Activated CD4-positive, alpha-beta memory T cell treated with anti-CD3 and anti-CD28 coated beads for 36 hours (primary cell): ENCODE measurements around the gene ANP32E. TPM values are rescaled to one million over a fixed set of nuclear protein-coding genes. Genes with fewer than 3 reads are reported as not detected.
A peak's percentile ranks its signal among the peaks of the same experiment; 100 is the strongest.

Experiments
- CTCF ChIA-PET: fragments of 350-600 bp; sonication (Branson Sonifier 250); formaldehyde crosslinking; loops from one replicate; lab custom pipeline; 2021; ENCODE audit warnings: antibody characterized with exemption, inconsistent platforms; lab: Charles Lee
- POLR2A ChIA-PET: fragments of 350-600 bp; sonication (Branson Sonifier 250); formaldehyde crosslinking; loops from one replicate; lab custom pipeline; 2021; ENCODE audit warnings: antibody characterized with exemption; lab: Charles Lee
- DNase-seq: peaks from one replicate; pipeline ENCODE4 v3.0.0-alpha.2; 2020
- H3K27ac Mint-ChIP-seq: one replicate; pipeline ENCODE4 v1.8.0; 2021; ENCODE audit warnings: mixed read lengths
- H3K27me3 Mint-ChIP-seq: one replicate; pipeline ENCODE4 v1.8.0; 2021; ENCODE audit warnings: mixed read lengths
- H3K36me3 Mint-ChIP-seq: one replicate; pipeline ENCODE4 v1.8.0; 2021; ENCODE audit warnings: mixed read lengths
- H3K4me1 Mint-ChIP-seq: one replicate; pipeline ENCODE4 v1.8.0; 2021; ENCODE audit warnings: low read depth, mixed read lengths
- H3K4me3 Mint-ChIP-seq: one replicate; pipeline ENCODE4 v1.8.0; 2021; ENCODE audit warnings: mild to moderate bottlenecking, mixed read lengths
- H3K9me3 Mint-ChIP-seq: one replicate; pipeline ENCODE4 v1.8.0; 2021; ENCODE audit warnings: mixed read lengths
- intact Hi-C: fragments of 100-400 bp; cut with micrococcal nuclease; formaldehyde crosslinking; loops from one replicate; pipeline ENCODE4 v1.15.1; 2023
- total RNA-seq, 2 experiments: library from RNA; stranded (reverse); gene quantifications; one replicate each; pipeline ENCODE4 v1.2.3, GENCODE V29; 2021

The ANP32E gene
- total RNA-seq, 2 experiments from 2014 or later: 224 to 228 TPM

DNA sequence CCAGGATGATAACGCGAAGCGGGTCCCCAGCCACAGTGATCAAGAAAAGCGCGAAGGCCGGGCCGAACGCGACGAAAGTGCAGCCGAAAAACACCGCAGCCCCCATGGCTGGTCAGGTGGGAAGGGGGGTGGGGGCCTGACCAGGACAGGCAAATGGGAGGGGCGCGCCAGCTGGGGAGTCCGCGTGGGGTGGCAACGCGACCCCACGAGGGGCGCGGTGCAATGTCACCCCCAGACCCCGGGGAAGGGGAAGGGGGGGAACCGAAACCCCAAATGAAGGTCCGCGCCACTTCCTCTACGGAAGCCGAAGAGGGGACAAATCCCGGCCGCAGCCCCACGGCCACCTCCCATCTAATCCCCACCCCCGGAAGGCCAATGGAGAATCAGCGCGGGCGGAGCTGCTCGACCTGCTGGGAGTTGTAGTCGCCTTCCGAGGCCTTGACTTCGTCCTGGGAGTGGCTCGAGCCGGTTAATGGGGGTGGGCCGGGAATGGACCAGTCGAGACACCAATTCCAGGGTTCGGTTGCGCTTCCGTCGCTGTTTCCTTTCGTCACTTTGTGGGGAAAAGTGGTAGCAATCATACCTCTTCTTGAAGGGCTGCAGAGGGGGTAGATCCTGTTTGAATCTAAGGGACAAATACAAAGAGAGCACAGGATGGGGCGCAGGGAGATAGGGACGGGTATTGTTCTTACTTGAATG, 32.9 kb upstream of the ANP32E start, which contains the start of gene APH1A:
Gene APH1A (minus strand): TSS at position 312 of the 699 bp plus-strand sequence. CDS start 206 bp downstream, at position 106.
- Mint-ChIP-seq H3K4me1 (peaks cover 22% of the 10 kb centered on the region), H3K9me3 (no peaks in the 10 kb centered on the region), H3K4me3 (peak within 1 kb of the TSS; percentile 97), H3K36me3 (peaks cover 15% of the 10 kb centered on the region), H3K27ac (peak within 1 kb of the TSS; percentile 93), H3K27me3 (no peaks in the 10 kb centered on the region)
- intact Hi-C loops: loop anchor here (1.0 to 2.0 kb wide), 4 partner anchors 13 to 96 kb away; partner anchors contain the start of genes MRPS21, PRPF3 and RPRD2
- DNase-seq: peak; percentile 97
- CTCF ChIA-PET: interaction anchor here (1.0 to 2.8 kb wide), 3 partner anchors 9 to 13 kb away, joined by 3 to 19 read pairs (median 3); no protein-coding TSS in a partner anchor
- POLR2A ChIA-PET: interaction anchor here (0.6 to 1.4 kb wide), 9 partner anchors 9 to 311 kb away, joined by 3 to 4 read pairs (median 3); partner anchors contain the start of gene ANP32E

DNA sequence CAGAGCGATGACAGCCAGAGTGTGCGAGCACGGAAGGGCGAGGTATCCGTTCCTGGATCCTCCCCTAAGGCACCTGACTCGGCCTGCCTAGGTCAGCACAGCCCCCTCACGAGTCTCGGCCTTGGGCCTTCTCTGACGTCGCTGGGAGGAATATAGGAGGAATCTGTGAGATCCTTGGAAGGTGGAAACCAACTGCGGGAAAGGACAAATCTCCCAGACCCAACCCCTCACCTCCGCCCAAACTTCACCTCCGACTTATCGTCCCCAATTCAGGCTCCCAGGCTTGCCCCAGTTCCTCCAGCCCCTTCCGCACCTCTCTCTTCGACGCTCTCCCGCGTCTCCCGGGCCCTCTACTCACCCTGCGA, 32.4 kb upstream of the ANP32E start:
- Mint-ChIP-seq H3K27me3 (no peaks in the 10 kb centered on the region), H3K4me1 (peaks cover 22% of the 10 kb centered on the region), H3K36me3 (peaks cover 15% of the 10 kb centered on the region), H3K27ac (peak overlapping the region; percentile 93), H3K9me3 (no peaks in the 10 kb centered on the region), H3K4me3 (peak overlapping the region; percentile 97)
- intact Hi-C loops: loop anchor here (2.0 kb wide), 2 partner anchors 52 to 96 kb away; partner anchors contain the start of genes PRPF3 and RPRD2
- peak; percentile 56 for DNase-seq
- POLR2A ChIA-PET: no interaction called here
- CTCF ChIA-PET: interaction anchor here (1.4 to 2.8 kb wide), 2 partner anchors 10 to 12 kb away, joined by 3 to 19 read pairs; no protein-coding TSS in a partner anchor

DNA sequence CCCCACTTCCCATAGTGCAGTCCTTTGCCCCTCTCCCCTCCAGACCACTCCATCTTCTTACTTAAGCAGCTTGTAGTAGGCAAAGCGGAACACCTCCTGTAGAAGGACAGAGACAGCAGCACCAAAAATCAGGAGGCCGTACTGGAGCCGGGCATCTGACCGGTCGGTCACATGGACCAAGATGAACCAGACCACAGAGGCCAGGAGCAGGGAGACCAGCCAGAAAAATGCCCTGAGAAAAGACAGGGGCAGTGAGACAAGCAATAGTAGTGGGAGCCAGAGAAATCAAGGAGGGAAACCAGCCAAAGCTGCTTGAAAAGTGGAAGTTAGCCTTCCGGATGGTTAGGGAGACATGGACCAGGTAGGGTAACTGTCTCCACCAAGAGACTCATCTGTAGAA, 32.0 kb upstream of the ANP32E start:
- H3K4me3 Mint-ChIP-seq: peak overlapping the region; percentile 97
- POLR2A ChIA-PET: no interaction called here
- CTCF ChIA-PET: no interaction called here
- H3K36me3 Mint-ChIP-seq: peaks cover 15% of the 10 kb centered on the region
- no peaks in the 10 kb centered on the region for H3K9me3 Mint-ChIP-seq
- H3K27ac Mint-ChIP-seq: peak overlapping the region; percentile 93
- no peaks in the 10 kb centered on the region for H3K27me3 Mint-ChIP-seq
- no peak for DNase-seq
- peaks cover 22% of the 10 kb centered on the region for H3K4me1 Mint-ChIP-seq
- intact Hi-C loops: loop anchor here (2.0 kb wide), 2 partner anchors 53 to 97 kb away; partner anchors contain the start of genes PRPF3 and RPRD2

GRCh38 chr1:150263549-150263948, 27.6 kb upstream of the ANP32E start:
- no peak for DNase-seq
- peaks cover 13% of the 10 kb centered on the region for H3K4me1 Mint-ChIP-seq
- no peak overlapping the region for H3K27ac Mint-ChIP-seq
- H3K36me3 Mint-ChIP-seq: peaks cover 14% of the 10 kb centered on the region
- no peaks in the 10 kb centered on the region for H3K9me3 Mint-ChIP-seq
- CTCF ChIA-PET: no interaction called here
- H3K27me3 Mint-ChIP-seq: peaks cover 2% of the 10 kb centered on the region
- intact Hi-C loops: no loop called here
- POLR2A ChIA-PET: no interaction called here
- H3K4me3 Mint-ChIP-seq: no peak overlapping the region

GRCh38 chr1:150262388-150263320, 26.7 kb upstream of the ANP32E start:
- CTCF ChIA-PET: no interaction called here
- Mint-ChIP-seq H3K27me3 (peaks cover 9% of the 10 kb centered on the region), H3K4me3 (no peak overlapping the region), H3K27ac (no peak overlapping the region), H3K9me3 (no peaks in the 10 kb centered on the region), H3K36me3 (peaks cover 13% of the 10 kb centered on the region), H3K4me1 (peaks cover 10% of the 10 kb centered on the region)
- POLR2A ChIA-PET: interaction anchor here (0.6 kb wide), 1 partner anchor 35 kb away, joined by 3 read pairs; no protein-coding TSS in a partner anchor
- intact Hi-C loops: no loop called here
- DNase-seq: no peak

DNA sequence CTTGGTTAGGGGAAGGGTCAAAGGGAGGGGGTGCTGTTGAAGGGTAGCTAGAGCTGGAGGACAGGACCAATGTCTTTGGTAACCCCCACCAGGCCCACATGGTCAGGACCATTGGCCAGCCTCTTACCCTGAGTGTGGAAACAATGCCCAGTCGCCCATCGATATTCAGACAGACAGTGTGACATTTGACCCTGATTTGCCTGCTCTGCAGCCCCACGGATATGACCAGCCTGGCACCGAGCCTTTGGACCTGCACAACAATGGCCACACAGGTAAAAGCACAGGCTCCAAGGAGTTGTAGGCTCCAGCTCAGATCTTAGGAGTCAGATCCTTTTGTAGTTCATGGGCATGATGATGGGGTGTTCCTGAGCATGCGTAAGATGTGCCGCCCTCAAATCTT, 25.5 kb upstream of the ANP32E start:
- intact Hi-C loops: no loop called here
- Mint-ChIP-seq H3K27ac (no peak overlapping the region), H3K9me3 (no peaks in the 10 kb centered on the region), H3K4me3 (no peak overlapping the region), H3K36me3 (peaks cover 6% of the 10 kb centered on the region), H3K27me3 (peaks cover 20% of the 10 kb centered on the region), H3K4me1 (peaks cover 7% of the 10 kb centered on the region)
- ChIA-PET CTCF (no interaction called here), POLR2A (interaction anchor here (1.5 kb wide), 1 partner anchor 17 kb away, joined by 3 read pairs; no protein-coding TSS in a partner anchor)
- DNase-seq: no peak

DNA sequence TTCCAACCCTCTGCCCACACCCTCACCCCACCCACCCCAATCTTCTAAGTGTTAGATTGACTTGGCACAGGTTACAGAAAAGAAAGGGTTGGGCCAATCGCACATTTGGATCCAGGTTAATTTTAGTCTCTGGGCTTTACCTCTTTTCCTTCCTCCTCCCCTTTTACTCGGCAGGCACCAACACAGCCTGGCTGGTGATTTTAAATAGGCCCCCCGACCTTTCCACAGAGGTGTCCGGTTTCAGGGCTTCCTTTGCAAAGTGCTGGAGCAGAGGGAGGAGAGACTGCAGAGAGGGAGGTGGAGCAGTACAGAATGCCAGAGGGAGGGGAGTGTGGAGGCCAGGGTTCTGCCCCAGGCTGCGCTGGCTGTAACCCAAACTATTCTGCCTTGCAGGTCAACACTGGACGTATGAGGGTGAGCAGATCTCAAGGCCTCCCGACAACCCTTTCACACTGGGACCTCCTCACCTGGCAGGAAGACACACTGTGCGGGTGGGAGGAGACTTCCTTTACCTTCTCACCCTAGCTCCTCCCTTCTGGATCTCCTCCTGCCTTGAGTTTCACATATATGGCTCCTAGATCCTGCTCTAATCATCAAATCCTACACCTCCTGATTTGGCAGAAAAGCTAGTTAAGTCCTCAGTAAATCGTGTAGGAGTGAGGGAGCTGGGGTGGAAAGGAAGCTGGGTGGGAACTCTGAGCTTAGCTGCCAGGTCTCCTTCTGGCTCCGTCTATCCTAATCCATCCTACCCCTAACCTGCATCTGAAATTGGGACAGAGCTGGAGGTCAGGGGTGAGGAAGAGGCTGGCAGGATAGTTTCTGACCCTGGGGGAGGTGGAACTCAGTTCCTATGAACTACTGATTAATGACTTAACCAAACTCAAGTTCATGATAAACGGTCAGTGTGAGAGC, 24.1 kb upstream of the ANP32E start:
- Mint-ChIP-seq H3K27ac (no peak overlapping the region), H3K36me3 (no peaks in the 10 kb centered on the region), H3K9me3 (no peaks in the 10 kb centered on the region), H3K27me3 (peaks cover 27% of the 10 kb centered on the region), H3K4me1 (peaks cover 18% of the 10 kb centered on the region), H3K4me3 (no peak overlapping the region)
- no peak for DNase-seq
- intact Hi-C loops: loop anchor here (5.0 to 10.0 kb wide), 6 partner anchors 62 to 302 kb away; partner anchors contain the start of genes FALEC, PRPF3 and TARS2
- CTCF ChIA-PET: no interaction called here
- POLR2A ChIA-PET: interaction anchor here (1.1 to 1.5 kb wide), 2 partner anchors 18 to 256 kb away, joined by 3 read pairs; partner anchors contain the start of gene FALEC

GRCh38 chr1:150259217-150259616, 23.3 kb upstream of the ANP32E start:
- no peak overlapping the region for H3K27ac Mint-ChIP-seq
- H3K4me3 Mint-ChIP-seq: no peak overlapping the region
- no peak for DNase-seq
- POLR2A ChIA-PET: interaction anchor here (1.1 kb wide), 1 partner anchor 257 kb away, joined by 3 read pairs; the partner anchor contains the start of gene FALEC
- CTCF ChIA-PET: no interaction called here
- peaks cover 18% of the 10 kb centered on the region for H3K4me1 Mint-ChIP-seq
- H3K36me3 Mint-ChIP-seq: no peaks in the 10 kb centered on the region
- H3K9me3 Mint-ChIP-seq: no peaks in the 10 kb centered on the region
- peaks cover 27% of the 10 kb centered on the region for H3K27me3 Mint-ChIP-seq
- intact Hi-C loops: loop anchor here (5.0 to 10.0 kb wide), 6 partner anchors 63 to 303 kb away; partner anchors contain the start of genes FALEC, PRPF3 and TARS2

DNA sequence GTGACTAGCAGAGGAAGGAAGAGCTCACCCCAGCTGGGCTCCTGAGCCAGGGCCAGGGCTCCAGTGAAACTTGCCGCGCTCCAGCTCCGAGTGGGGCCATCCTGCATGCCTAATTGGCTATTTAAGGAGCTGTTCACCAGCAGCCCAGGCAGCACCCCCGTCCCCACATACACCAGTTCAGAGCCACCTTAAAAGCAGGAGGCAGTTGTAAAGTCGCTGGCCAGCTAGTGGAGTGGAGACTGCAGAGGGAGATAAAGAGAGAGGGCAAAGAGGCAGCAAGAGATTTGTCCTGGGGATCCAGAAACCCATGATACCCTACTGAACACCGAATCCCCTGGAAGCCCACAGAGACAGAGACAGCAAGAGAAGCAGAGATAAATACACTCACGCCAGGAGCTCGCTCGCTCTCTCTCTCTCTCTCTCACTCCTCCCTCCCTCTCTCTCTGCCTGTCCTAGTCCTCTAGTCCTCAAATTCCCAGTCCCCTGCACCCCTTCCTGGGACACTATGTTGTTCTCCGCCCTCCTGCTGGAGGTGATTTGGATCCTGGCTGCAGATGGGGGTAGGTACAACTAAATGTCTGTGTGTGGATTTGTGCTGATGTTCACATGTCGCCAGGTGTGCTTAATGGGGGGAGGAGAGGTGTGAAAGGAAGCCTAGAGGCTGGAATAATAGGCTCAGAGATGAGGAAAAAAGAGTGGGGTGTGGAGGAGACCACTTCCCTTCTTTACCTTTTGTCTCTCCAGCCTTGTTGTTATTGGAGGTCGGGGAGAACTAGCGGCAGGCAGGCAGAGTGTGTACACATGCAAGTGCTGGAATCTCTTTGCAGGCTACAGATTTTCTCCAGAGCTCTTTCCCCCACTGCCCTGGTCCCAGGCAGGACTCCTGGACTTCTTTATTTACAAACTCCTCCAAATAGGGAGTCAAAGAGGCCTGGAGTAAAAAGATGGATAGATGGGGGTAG, 22.0 kb upstream of the ANP32E start, which contains the start of gene CA14:
Gene CA14 (plus strand): TSS at position 151 of the 962 bp plus-strand sequence. CDS start 355 bp downstream, at position 506.
- no peaks in the 10 kb centered on the region for H3K36me3 Mint-ChIP-seq
- ChIA-PET CTCF (interaction anchor here (0.6 to 5.2 kb wide), 4 partner anchors 9 to 738 kb away, joined by 3 to 66 read pairs (median 4); partner anchors contain the start of gene CIART), POLR2A (no interaction called here)
- peaks cover 28% of the 10 kb centered on the region for H3K27me3 Mint-ChIP-seq
- H3K27ac Mint-ChIP-seq: no peak within 1 kb of the TSS
- H3K4me3 Mint-ChIP-seq: no peak within 1 kb of the TSS
- H3K4me1 Mint-ChIP-seq: peaks cover 18% of the 10 kb centered on the region
- no peaks in the 10 kb centered on the region for H3K9me3 Mint-ChIP-seq
- no peak for DNase-seq
- intact Hi-C loops: loop anchor here (5.0 to 10.0 kb wide), 6 partner anchors 64 to 304 kb away; partner anchors contain the start of genes FALEC, PRPF3 and TARS2
